ENCODE results near the gene USP12.
"Not testable (repeated sequence)": the region's sequence is repeated elsewhere in the genome, so short reads cannot be mapped to it uniquely, and the experiment has no call there.

USP12 gene

GRCh38 chr13:27171244-27171826 lies at the start of gene USP12:
Gene USP12 (minus strand): TSS chr13:27171811. CDS start chr13:27171639, 172 bp downstream.
- DNase-seq, result no peak

GRCh38 chr13:27219611-27220010 lies 48.0 kb upstream of the USP12 start:
- no peak for DNase-seq

GRCh38 chr13:27218861-27219260 lies 47.2 kb upstream of the USP12 start:
- not testable (repeated sequence) for DNase-seq

- DNase-seq, result not testable (repeated sequence)
Observed at GRCh38 chr13:27217791-27218190, 46.2 kb upstream of the USP12 start.

GRCh38 chr13:27213386-27213785 lies 41.8 kb upstream of the USP12 start:
- not testable (repeated sequence) for DNase-seq

- peak; percentile 28 for DNase-seq
Observed at GRCh38 chr13:27211771-27212364, 40.3 kb upstream of the USP12 start.

- DNase-seq, result no peak
Observed at GRCh38 chr13:27211271-27211670, 39.7 kb upstream of the USP12 start.

GRCh38 chr13:27208514-27208913 lies 36.9 kb upstream of the USP12 start:
- no peak for DNase-seq

GRCh38 chr13:27203854-27204253 lies 32.2 kb upstream of the USP12 start:
- DNase-seq, result no peak

GRCh38 chr13:27203186-27203585 lies 31.6 kb upstream of the USP12 start:
- no peak for DNase-seq

- no peak for DNase-seq
Observed at GRCh38 chr13:27201661-27202060, 30.1 kb upstream of the USP12 start.

- DNase-seq, result peak; percentile 38
Observed at GRCh38 chr13:27200413-27201070, 28.9 kb upstream of the USP12 start.

- DNase-seq, result no peak
Observed at GRCh38 chr13:27199696-27200095, 28.1 kb upstream of the USP12 start.

- DNase-seq, result no peak
Observed at GRCh38 chr13:27199211-27199610, 27.6 kb upstream of the USP12 start.

GRCh38 chr13:27194895-27195764 lies 23.5 kb upstream of the USP12 start:
- DNase-seq, result peak; percentile 67

GRCh38 chr13:27194209-27194608 lies 22.6 kb upstream of the USP12 start:
- no peak for DNase-seq

GRCh38 chr13:27193496-27193895 lies 21.9 kb upstream of the USP12 start:
- DNase-seq, result no peak

- no peak for DNase-seq
Observed at GRCh38 chr13:27192973-27193372, 21.4 kb upstream of the USP12 start.

GRCh38 chr13:27192367-27192766 lies 20.8 kb upstream of the USP12 start:
- DNase-seq, result not testable (repeated sequence)

GRCh38 chr13:27189192-27189591 lies 17.6 kb upstream of the USP12 start:
- DNase-seq, result no peak

GRCh38 chr13:27188239-27188638 lies 16.6 kb upstream of the USP12 start:
- no peak for DNase-seq

- DNase-seq, result no peak
Observed at GRCh38 chr13:27186295-27186694, 14.7 kb upstream of the USP12 start.

GRCh38 chr13:27183561-27184147 lies 12.0 kb upstream of the USP12 start:
- no peak for DNase-seq
